ENCODE data around the gene CCNY.
"Not testable (repeated sequence)": the region's sequence is repeated elsewhere in the genome, so short reads cannot be mapped to it uniquely, and the experiment has no call there.

The CCNY gene

DNA sequence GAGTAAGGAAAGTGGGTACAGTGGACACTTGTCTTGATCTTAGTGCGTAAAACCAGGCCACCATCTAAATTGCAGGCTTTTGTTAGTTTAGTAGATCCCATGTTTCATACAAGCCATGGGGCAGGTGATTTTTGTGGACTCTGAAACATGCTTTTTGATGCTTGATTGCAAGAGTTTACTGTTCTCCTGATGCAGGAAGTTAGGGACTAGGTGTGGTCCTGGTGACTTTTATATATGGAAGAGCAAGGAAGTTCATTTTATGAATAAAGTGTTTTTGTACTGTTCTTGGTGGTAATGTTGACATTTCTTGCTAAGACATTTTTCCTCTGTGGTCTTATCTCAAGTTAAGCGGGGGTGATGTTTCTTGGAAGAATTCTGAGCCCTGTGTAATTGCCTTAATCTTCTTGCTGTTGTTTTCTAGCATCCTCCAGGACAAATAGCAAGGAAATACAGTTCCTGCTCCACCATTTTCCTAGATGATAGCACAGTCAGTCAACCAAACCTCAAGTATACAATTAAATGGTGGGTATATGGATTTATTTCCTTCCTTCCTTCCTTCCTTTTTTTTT is 179.9 kb downstream of the CCNY start:
- Histone ChIP-seq H3K4me3 (no peak overlapping the region), H3K27ac (no peak overlapping the region)
- TF ChIP-seq, protein P1, sequence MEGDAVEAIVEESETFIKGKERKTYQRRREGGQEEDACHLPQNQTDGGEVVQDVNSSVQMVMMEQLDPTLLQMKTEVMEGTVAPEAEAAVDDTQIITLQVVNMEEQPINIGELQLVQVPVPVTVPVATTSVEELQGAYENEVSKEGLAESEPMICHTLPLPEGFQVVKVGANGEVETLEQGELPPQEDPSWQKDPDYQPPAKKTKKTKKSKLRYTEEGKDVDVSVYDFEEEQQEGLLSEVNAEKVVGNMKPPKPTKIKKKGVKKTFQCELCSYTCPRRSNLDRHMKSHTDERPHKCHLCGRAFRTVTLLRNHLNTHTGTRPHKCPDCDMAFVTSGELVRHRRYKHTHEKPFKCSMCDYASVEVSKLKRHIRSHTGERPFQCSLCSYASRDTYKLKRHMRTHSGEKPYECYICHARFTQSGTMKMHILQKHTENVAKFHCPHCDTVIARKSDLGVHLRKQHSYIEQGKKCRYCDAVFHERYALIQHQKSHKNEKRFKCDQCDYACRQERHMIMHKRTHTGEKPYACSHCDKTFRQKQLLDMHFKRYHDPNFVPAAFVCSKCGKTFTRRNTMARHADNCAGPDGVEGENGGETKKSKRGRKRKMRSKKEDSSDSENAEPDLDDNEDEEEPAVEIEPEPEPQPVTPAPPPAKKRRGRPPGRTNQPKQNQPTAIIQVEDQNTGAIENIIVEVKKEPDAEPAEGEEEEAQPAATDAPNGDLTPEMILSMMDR (IDR thresholded peaks at IDR 0.05) = no peak
- DNase-seq (ENCODE audit: low spot score) = no peak

- TF ChIP-seq, protein P1 (IDR thresholded peaks at IDR 0.05) = no peak
- peak overlapping the region in 1 of 2 donors; percentile 3 for H3K27ac ChIP-seq
- no peak for DNase-seq (ENCODE audit: low spot score)
- H3K4me3 ChIP-seq = no peak overlapping the region
Observed at GRCh38 chr10:35517431-35518181, 181.3 kb downstream of the CCNY start.

GRCh38 chr10:35518187-35518586 is 181.9 kb downstream of the CCNY start:
- DNase-seq (ENCODE audit: low spot score); H3K27ac ChIP-seq; H3K4me3 ChIP-seq: not testable (repeated sequence)

- Histone ChIP-seq H3K27ac (no peak overlapping the region), H3K4me3 (no peak overlapping the region)
- TF ChIP-seq, protein P1 (IDR thresholded peaks at IDR 0.05) = no peak
- DNase-seq (ENCODE audit: low spot score) = no peak
Observed at GRCh38 chr10:35520996-35521395, 184.7 kb downstream of the CCNY start.

GRCh38 chr10:35523670-35524225 is 187.4 kb downstream of the CCNY start:
- no peak overlapping the region for H3K4me3 ChIP-seq
- TF ChIP-seq, protein P1 (IDR thresholded peaks at IDR 0.05) = no peak
- no peak overlapping the region for H3K27ac ChIP-seq
- no peak for DNase-seq (ENCODE audit: low spot score)

DNA sequence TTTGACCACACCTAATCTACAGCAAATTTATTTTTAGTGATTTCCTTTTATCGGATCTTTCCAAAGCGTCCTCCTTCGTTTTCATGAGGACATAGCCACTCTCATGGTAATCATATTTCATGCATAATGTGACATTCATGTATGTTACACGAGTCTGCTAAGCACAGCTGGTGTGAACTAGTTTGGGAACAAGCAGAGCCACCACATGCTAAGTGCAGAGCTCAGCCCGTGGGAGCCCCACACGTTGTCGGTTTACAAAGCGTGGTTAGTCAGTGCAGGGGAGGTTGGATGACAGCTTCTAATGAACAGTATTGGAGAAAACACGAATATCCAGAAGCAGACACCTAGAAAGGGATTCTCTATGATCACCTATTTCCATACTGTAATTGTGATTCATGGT is 190.4 kb downstream of the CCNY start:
- Histone ChIP-seq H3K27ac (no peak overlapping the region), H3K4me3 (no peak overlapping the region)
- DNase-seq (ENCODE audit: low spot score) = no peak
- TF ChIP-seq, protein P1 (IDR thresholded peaks at IDR 0.05) = no peak

- Histone ChIP-seq H3K27ac (no peak overlapping the region), H3K4me3 (no peak overlapping the region)
- DNase-seq (ENCODE audit: low spot score) = no peak
- TF ChIP-seq, protein P1 (IDR thresholded peaks at IDR 0.05) = no peak
Observed at GRCh38 chr10:35532141-35532540, 195.8 kb downstream of the CCNY start.
